Gastrocnemius medialis (tissue), 4 donors: ENCODE data around the gene CLSTN1. TPM values are rescaled to one million over a fixed set of nuclear protein-coding genes. Genes with fewer than 3 reads are reported as not detected.

Source experiments
- ATAC-seq, 2 donors: fragments of 150-250 bp; one replicate each; pipeline ENCODE4 v1.9.1; 2016
- DNase-seq, 2 donors: peaks; one replicate each; pipeline ENCODE4 v3.0.0-alpha.2; 2019
- H3K27ac ChIP-seq, 4 donors: fragments of 200-600 bp; sonication (generic); 1 replicate in 1 of 4; 2 replicates in 3 of 4; pipeline ENCODE4 v1.5.1; 2016 to 2018; ENCODE audit warnings: mild to moderate bottlenecking in 2 of 4, moderate library complexity in 1 of 4
- H3K27me3 ChIP-seq, 3 donors: fragments of 200-600 bp; sonication (generic) in 2 of 3; 1 replicate in 1 of 3; 2 replicates in 2 of 3; pipeline versions ENCODE4 v1.5.1 to v1.6.0; 2016 to 2019; ENCODE audit warnings: mild to moderate bottlenecking in 1 of 3, moderate library complexity in 1 of 3
- H3K36me3 ChIP-seq, 2 donors: fragments of 200-600 bp; sonication (generic) in 1 of 2; one replicate each; pipeline ENCODE4 v1.5.1; 2017 to 2018
- H3K4me1 ChIP-seq, 2 donors: fragments of 200-600 bp; sonication (generic) in 1 of 2; one replicate each; pipeline ENCODE4 v1.5.1; 2016 to 2017; ENCODE audit warnings: mild to moderate bottlenecking in 2 of 2
- H3K4me3 ChIP-seq, 4 donors: fragments of 200-600 bp; sonication (generic) in 3 of 4; 1 replicate in 1 of 4; 2 replicates in 3 of 4; pipeline ENCODE4 v1.5.1; 2016 to 2019; ENCODE audit warnings: mild to moderate bottlenecking in 2 of 4
- H3K9me3 ChIP-seq, 3 donors: fragments of 200-600 bp; sonication (generic) in 2 of 3; 1 replicate in 1 of 3; 2 replicates in 2 of 3; pipeline ENCODE4 v1.5.1; 2016 to 2019
- POLR2A ChIP-seq, 2 donors: fragments of 450-650 bp; IDR thresholded peaks; one replicate each; pipeline ENCODE4 v1.6.1; 2017; ENCODE audit warnings: antibody characterized with exemption in 2 of 2, mild to moderate bottlenecking in 2 of 2, moderate library complexity in 2 of 2
- in situ Hi-C, 4 donors: fragments of 200-750 bp; cut with MboI; loops; one replicate each; pipeline versions ENCODE4 v1.15.0 to v1.8.0; 2017; ENCODE audit warnings: low sequenced_read_pairs in 4 of 4
- intact Hi-C: fragments of 100-400 bp; cut with DNase I; formaldehyde crosslinking; loops from one replicate; pipeline ENCODE4 v1.15.1; 2023; ENCODE audit warnings: low total_unique reads
- total RNA-seq, 4 donors: library from RNA; depleted of rRNA; stranded (reverse); fragments of >200 nt; gene quantifications; one replicate each; pipeline versions ENCODE4 v1.1.0 to v1.2.3, GENCODE V29; 2016
- TF ChIP-seq, protein P1 (sequence below), 5 experiments: fragments of 450-650 bp in 3 of 5; fragments of 200-600 bp in 2 of 5; sonication (generic) in 2 of 5; IDR thresholded peaks in 4 of 5; conservative IDR thresholded peaks in 1 of 5; 1 replicate in 4 of 5; 2 replicates in 1 of 5; pipeline ENCODE4 v1.5.1; 2016 to 2019; ENCODE audit warnings: antibody characterized with exemption in 5 of 5, mild to moderate bottlenecking in 3 of 5, moderate library complexity in 3 of 5

The CLSTN1 gene
- total RNA-seq, 4 donors from 2014 or later: 8.5 to 25.7 (median 22.0) TPM

DNA sequence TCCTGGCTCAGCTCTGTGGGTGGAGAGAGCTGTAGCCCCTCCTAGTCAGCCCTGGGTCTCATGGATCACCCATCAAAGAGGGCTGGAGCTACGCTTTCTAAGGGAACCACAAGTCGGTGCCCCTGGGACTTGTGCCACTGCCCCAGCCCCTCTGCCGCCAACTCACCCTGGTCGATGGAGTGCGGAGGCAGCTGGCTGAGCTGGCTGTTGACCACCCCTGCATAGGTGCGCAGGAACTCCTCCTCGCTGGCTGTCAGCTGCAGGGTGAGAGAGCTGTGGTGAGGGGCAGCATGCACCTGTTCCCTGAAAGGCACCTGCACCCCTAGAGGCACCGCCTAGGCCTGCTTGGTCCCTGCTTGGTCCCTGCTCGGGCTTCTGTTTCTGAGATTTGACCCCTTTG lies 47.3 kb upstream of the CLSTN1 start:
- Histone ChIP-seq H3K36me3 (no peaks in the 10 kb centered on the region), H3K4me1 (peaks cover 16 to 33% of the 10 kb centered on the region in 2 donors), H3K4me3 (no peak overlapping the region), H3K9me3 (no peaks in the 10 kb centered on the region), H3K27me3 (no peaks in the 10 kb centered on the region), H3K27ac (no peak overlapping the region)
- DNase-seq: no peak
- in situ Hi-C loops (loop anchor here in 1 of 4 donors (10.0 kb wide), 1 partner anchor 164 kb away; the partner anchor contains the start of gene UBE4B), intact Hi-C loops (no loop called here)
- no peak for ATAC-seq
- TF ChIP-seq POLR2A (IDR thresholded peaks at IDR 0.05): no peak
- TF ChIP-seq, protein P1, sequence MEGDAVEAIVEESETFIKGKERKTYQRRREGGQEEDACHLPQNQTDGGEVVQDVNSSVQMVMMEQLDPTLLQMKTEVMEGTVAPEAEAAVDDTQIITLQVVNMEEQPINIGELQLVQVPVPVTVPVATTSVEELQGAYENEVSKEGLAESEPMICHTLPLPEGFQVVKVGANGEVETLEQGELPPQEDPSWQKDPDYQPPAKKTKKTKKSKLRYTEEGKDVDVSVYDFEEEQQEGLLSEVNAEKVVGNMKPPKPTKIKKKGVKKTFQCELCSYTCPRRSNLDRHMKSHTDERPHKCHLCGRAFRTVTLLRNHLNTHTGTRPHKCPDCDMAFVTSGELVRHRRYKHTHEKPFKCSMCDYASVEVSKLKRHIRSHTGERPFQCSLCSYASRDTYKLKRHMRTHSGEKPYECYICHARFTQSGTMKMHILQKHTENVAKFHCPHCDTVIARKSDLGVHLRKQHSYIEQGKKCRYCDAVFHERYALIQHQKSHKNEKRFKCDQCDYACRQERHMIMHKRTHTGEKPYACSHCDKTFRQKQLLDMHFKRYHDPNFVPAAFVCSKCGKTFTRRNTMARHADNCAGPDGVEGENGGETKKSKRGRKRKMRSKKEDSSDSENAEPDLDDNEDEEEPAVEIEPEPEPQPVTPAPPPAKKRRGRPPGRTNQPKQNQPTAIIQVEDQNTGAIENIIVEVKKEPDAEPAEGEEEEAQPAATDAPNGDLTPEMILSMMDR (IDR thresholded peaks at IDR 0.05 in 4 of 5, conservative IDR thresholded peaks at IDR 0.05 in 1 of 5): no peak

DNA sequence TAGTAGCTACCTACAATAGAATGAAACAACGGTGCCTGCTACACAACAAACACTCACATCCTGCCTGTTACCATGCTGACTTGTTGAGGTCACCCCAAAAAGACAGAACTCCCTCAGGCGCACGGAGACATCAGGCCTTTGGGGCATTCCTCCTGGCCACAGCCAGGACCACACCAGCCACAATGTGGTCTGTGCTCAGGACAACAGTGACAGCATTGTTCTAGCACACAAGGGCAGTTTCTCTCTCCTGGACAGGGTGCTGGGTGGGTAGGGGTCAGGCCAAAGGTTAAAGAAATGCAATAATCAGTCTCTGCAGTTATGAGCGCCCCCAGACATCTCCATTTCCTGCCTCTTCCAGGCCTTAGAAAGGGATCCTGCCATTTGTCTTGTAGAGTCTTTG lies 46.8 kb upstream of the CLSTN1 start:
- no peak overlapping the region for H3K4me3 ChIP-seq
- TF ChIP-seq, protein P1 (IDR thresholded peaks at IDR 0.05 in 4 of 5, conservative IDR thresholded peaks at IDR 0.05 in 1 of 5): no peak
- TF ChIP-seq POLR2A (IDR thresholded peaks at IDR 0.05): no peak
- intact Hi-C loops: no loop called here
- DNase-seq (no peak), ATAC-seq (no peak)
- no peaks in the 10 kb centered on the region for H3K36me3 ChIP-seq
- no peak overlapping the region for H3K27ac ChIP-seq
- H3K9me3 ChIP-seq: no peaks in the 10 kb centered on the region
- no peaks in the 10 kb centered on the region for H3K27me3 ChIP-seq
- H3K4me1 ChIP-seq: peaks cover 16 to 32% of the 10 kb centered on the region in 2 donors
- in situ Hi-C loops: loop anchor here in 1 of 4 donors (10.0 kb wide), 1 partner anchor 164 kb away; the partner anchor contains the start of gene UBE4B

DNA sequence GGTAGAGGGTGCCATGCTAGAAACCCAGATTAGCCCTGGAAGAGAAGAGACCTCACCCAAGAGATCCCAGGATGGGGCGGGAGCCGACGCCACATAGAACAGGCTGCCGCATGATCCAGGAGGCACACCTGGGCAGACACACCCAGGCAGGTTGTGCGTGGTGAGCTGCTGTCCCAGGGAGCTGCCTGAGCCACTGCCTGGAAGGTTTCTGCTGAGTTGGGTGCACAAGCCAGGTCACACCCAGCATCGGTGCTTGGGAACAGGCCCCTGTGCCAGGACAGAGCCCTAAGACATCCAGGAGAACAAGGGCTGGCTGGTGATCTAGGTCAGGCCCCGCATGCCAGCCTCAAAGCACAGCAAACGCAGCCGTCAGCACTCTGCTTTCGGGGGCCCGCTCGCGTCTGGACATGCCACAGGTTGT lies 46.1 kb upstream of the CLSTN1 start:
- no peaks in the 10 kb centered on the region for H3K27me3 ChIP-seq
- no peak overlapping the region for H3K4me3 ChIP-seq
- in situ Hi-C loops (loop anchor here (5.0 to 10.0 kb wide), 6 partner anchors 83 to 243 kb away; partner anchors contain the start of gene UBE4B (in 1 of the 4)), intact Hi-C loops (loop anchor here (5.0 kb wide), 1 partner anchor 148 kb away; no protein-coding TSS in a partner anchor)
- no peaks in the 10 kb centered on the region for H3K9me3 ChIP-seq
- peaks cover 16 to 25% of the 10 kb centered on the region in 2 donors for H3K4me1 ChIP-seq
- no peaks in the 10 kb centered on the region for H3K36me3 ChIP-seq
- no peak for TF ChIP-seq POLR2A (IDR thresholded peaks at IDR 0.05)
- TF ChIP-seq, protein P1 (IDR thresholded peaks at IDR 0.05 in 4 of 5, conservative IDR thresholded peaks at IDR 0.05 in 1 of 5): no peak
- H3K27ac ChIP-seq: no peak overlapping the region
- ATAC-seq (no peak), DNase-seq (no peak)

DNA sequence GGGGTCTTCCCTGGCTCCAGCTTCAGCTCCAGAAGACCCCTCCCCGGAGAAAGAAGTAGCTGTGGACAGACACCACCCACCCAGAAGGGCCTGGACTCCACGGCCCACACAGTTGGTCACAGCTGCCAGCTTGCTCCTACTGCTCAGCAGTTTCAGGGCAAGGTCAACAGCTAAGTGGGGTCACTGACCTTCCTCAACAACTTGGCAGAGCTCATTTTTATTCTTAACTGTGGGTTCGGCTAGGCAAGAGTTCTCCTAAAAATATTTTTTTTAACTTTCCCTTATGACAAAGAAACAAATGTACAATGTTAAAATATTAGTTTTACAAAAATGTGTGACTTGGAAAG lies 44.5 kb upstream of the CLSTN1 start:
- intact Hi-C loops: loop anchor here (5.0 kb wide), 1 partner anchor 146 kb away; no protein-coding TSS in a partner anchor
- ATAC-seq: no peak

More for the DNA sequence above, 44.5 kb upstream of the CLSTN1 start:
- in situ Hi-C loops: loop anchor here (5.0 to 10.0 kb wide), 5 partner anchors 81 to 241 kb away; no protein-coding TSS in a partner anchor
- Histone ChIP-seq H3K27ac (no peak overlapping the region), H3K36me3 (no peaks in the 10 kb centered on the region), H3K4me1 (peaks cover 15 to 22% of the 10 kb centered on the region in 2 donors), H3K9me3 (no peaks in the 10 kb centered on the region), H3K27me3 (no peaks in the 10 kb centered on the region), H3K4me3 (no peak overlapping the region)
- no peak for DNase-seq
- TF ChIP-seq, protein P1 (IDR thresholded peaks at IDR 0.05 in 4 of 5, conservative IDR thresholded peaks at IDR 0.05 in 1 of 5): no peak
